ENCODE data around the gene IL2RG.

GRCh38 chrX:71107762-71108360, 3.5 kb downstream of the IL2RG start:
- TF ChIP-seq CTCF (IDR thresholded peaks at IDR 0.05) (no peak), EP300 (IDR thresholded peaks at IDR 0.05) (no peak)

Measured in ovary (tissue), 3 donors.